ENCODE results near the gene HOXB9.
A peak's percentile ranks its signal among the peaks of the same experiment; 100 is the strongest.

Gene HOXB9

GRCh38 chr17:48639136-48639535 is 13.0 kb upstream of the HOXB9 start:
- no peak for DNase-seq (ENCODE audit: low spot score)

- DNase-seq (ENCODE audit: low spot score), result no peak
These were observed 11.4 kb upstream of the HOXB9 start for GRCh38 chr17:48637323-48638260.

- DNase-seq (ENCODE audit: low spot score), result peak; percentile 59
These were observed 10.2 kb upstream of the HOXB9 start for GRCh38 chr17:48636177-48637018.

- DNase-seq (ENCODE audit: low spot score), result no peak
These were observed 8.5 kb upstream of the HOXB9 start for GRCh38 chr17:48634493-48635208.

GRCh38 chr17:48633266-48633677 is 7.1 kb upstream of the HOXB9 start:
- DNase-seq (ENCODE audit: low spot score), result no peak

- no peak for DNase-seq (ENCODE audit: low spot score)
These were observed 6.6 kb upstream of the HOXB9 start for GRCh38 chr17:48632579-48633265.

GRCh38 chr17:48631693-48632578 is 5.8 kb upstream of the HOXB9 start:
- DNase-seq (ENCODE audit: low spot score), result no peak

- DNase-seq (ENCODE audit: low spot score), result no peak
These were observed 5.0 kb upstream of the HOXB9 start for GRCh38 chr17:48630925-48631692.

- DNase-seq (ENCODE audit: low spot score), result no peak
These were observed 4.1 kb upstream of the HOXB9 start for GRCh38 chr17:48630009-48630924.

GRCh38 chr17:48629411-48629759 is 3.2 kb upstream of the HOXB9 start:
- no peak for DNase-seq (ENCODE audit: low spot score)

- DNase-seq (ENCODE audit: low spot score), result no peak
These were observed 2.7 kb upstream of the HOXB9 start for GRCh38 chr17:48628649-48629410.

- DNase-seq (ENCODE audit: low spot score), result no peak
These were observed 1.7 kb upstream of the HOXB9 start for GRCh38 chr17:48627623-48628521.

GRCh38 chr17:48627118-48627597 is 1.0 kb upstream of the HOXB9 start:
- DNase-seq (ENCODE audit: low spot score), result no peak

GRCh38 chr17:48625495-48626244 is 488 bp downstream of the HOXB9 start:
- DNase-seq (ENCODE audit: low spot score), result no peak

- DNase-seq (ENCODE audit: low spot score), result no peak
These were observed 1.3 kb downstream of the HOXB9 start for GRCh38 chr17:48624544-48625494.
